H1 (cell line): Measurements from ENCODE around the gene TMEM183A.

ENCODE experiments used
- CREB1 ChIP-seq: IDR thresholded peaks from 2 replicates; pipeline ENCODE4 v1.6.1; 2012; ENCODE audit warnings: inconsistent platforms
- CTCF ChIP-seq, 3 experiments: IDR thresholded peaks; 1 replicate in 2 of 3; 2 replicates in 1 of 3; pipeline versions ENCODE4 v1.5.1 to v1.6.1; 2011; ENCODE audit warnings: low read length in 3 of 3, mild to moderate bottlenecking in 3 of 3, inconsistent platforms in 2 of 3, low read depth in 1 of 3, moderate library complexity in 1 of 3; ENCODE audit not compliant: insufficient read depth in 1 of 3; ENCODE audit errors: control extremely low read depth in 1 of 3
- EZH2 ChIP-seq: fragments of 200-600 bp; sonication (generic); IDR thresholded peaks from 2 replicates; pipeline ENCODE4 v1.7.1; 2012; ENCODE audit warnings: low read depth, mild to moderate bottlenecking, moderate library complexity, low read length, inconsistent platforms; ENCODE audit not compliant: severe bottlenecking
- HDAC2 ChIP-seq, 2 experiments: fragments of 300-600 bp in 1 of 2; sonication (generic) in 1 of 2; IDR thresholded peaks; 2 replicates each; pipeline ENCODE4 v1.6.1; 2011 to 2012; ENCODE audit warnings: low read depth in 2 of 2, low read length in 2 of 2, mild to moderate bottlenecking in 2 of 2, moderate library complexity in 2 of 2, borderline replicate concordance in 1 of 2, inconsistent platforms in 1 of 2
- HDAC6 ChIP-seq: IDR thresholded peaks from one replicate; pipeline ENCODE4 v1.7.1; 2012; ENCODE audit warnings: low read depth, mild to moderate bottlenecking, inconsistent platforms, low read length, moderate library complexity
- JUND ChIP-seq: IDR thresholded peaks from 2 replicates; pipeline ENCODE4 v1.6.1; 2011; ENCODE audit warnings: mild to moderate bottlenecking, improper control_type of control experiment, low read length
- MAX ChIP-seq: IDR thresholded peaks from 2 replicates; pipeline ENCODE4 v1.6.1; 2012; ENCODE audit warnings: inconsistent platforms
- POLR2A ChIP-seq, 2 experiments: IDR thresholded peaks; 1 replicate in 1 of 2; 2 replicates in 1 of 2; pipeline ENCODE4 v1.6.1; 2011; ENCODE audit warnings: low read depth in 2 of 2, low read length in 2 of 2, mild to moderate bottlenecking in 2 of 2; ENCODE audit errors: control extremely low read depth in 1 of 2
- POLR2AphosphoS5 ChIP-seq: IDR thresholded peaks from 2 replicates; pipeline ENCODE4 v1.6.1; 2011; ENCODE audit warnings: low read depth, low read length
- RAD21 ChIP-seq, 2 experiments: IDR thresholded peaks in 1 of 2; conservative IDR thresholded peaks in 1 of 2; 2 replicates each; pipeline ENCODE4 v1.6.1; 2011; ENCODE audit warnings: low read depth in 2 of 2, low read length in 2 of 2, improper control_type of control experiment in 1 of 2, inconsistent platforms in 1 of 2, mild to moderate bottlenecking in 1 of 2, moderate library complexity in 1 of 2
- SIN3A ChIP-seq, 2 experiments: IDR thresholded peaks in 1 of 2; conservative IDR thresholded peaks in 1 of 2; 2 replicates each; pipeline ENCODE4 v1.6.1; 2011 to 2012; ENCODE audit warnings: low read length in 2 of 2, improper control_type of control experiment in 1 of 2, low read depth in 1 of 2, mild to moderate bottlenecking in 1 of 2
- SP1 ChIP-seq: IDR thresholded peaks from 2 replicates; pipeline ENCODE4 v1.6.1; 2011; ENCODE audit warnings: low read depth, low read length
- SRF ChIP-seq: IDR thresholded peaks from 2 replicates; pipeline ENCODE4 v1.6.1; 2011; ENCODE audit warnings: mild to moderate bottlenecking, low read depth, low read length, moderate library complexity

- no peak for TF ChIP-seq HDAC6
- no peak for TF ChIP-seq EZH2
- peak in 1 of 3 experiments; percentile 6; a peak in 2 of 4 replicates for TF ChIP-seq CTCF (IDR thresholded peaks at IDR 0.05; ENCODE audit: control extremely low read depth in 1 of 3, insufficient read depth in 1 of 3, low read depth in 1 of 3, low read length in 3 of 3)
- TF ChIP-seq HDAC2 (IDR thresholded peaks at IDR 0.05; ENCODE audit: borderline replicate concordance in 1 of 2, low read depth in 2 of 2, low read length in 2 of 2) = no peak
- no peak for TF ChIP-seq JUND
- no peak for TF ChIP-seq POLR2AphosphoS5
- no peak for TF ChIP-seq RAD21 (IDR thresholded peaks at IDR 0.05 in 1 of 2, conservative IDR thresholded peaks at IDR 0.05 in 1 of 2; ENCODE audit: low read depth in 2 of 2, low read length in 2 of 2)
- TF ChIP-seq POLR2A (IDR thresholded peaks at IDR 0.05; ENCODE audit: control extremely low read depth in 1 of 2, low read depth in 2 of 2, low read length in 2 of 2) = no peak
- no peak for TF ChIP-seq SRF
- no peak for TF ChIP-seq SP1
- TF ChIP-seq SIN3A (conservative IDR thresholded peaks at IDR 0.05 in 1 of 2, IDR thresholded peaks at IDR 0.05 in 1 of 2; ENCODE audit: low read depth in 1 of 2, low read length in 2 of 2) = no peak
- TF ChIP-seq CREB1 = no peak
- TF ChIP-seq MAX = no peak
These were observed 28.2 kb downstream of the TMEM183A start for GRCh38 chr1:203035111-203036000.
